Measurements from ENCODE around the gene AZU1. TPM values are rescaled to one million over a fixed set of nuclear protein-coding genes. Genes with fewer than 3 reads are reported as not detected.
"Not testable (repeated sequence)": the region's sequence is repeated elsewhere in the genome, so short reads cannot be mapped to it uniquely, and the experiment has no call there.

AZU1 gene
- total and polyA plus RNA-seq, 2 donors = 5.7 to 6.1 TPM

- Histone ChIP-seq H3K36me3 (ENCODE audit: control insufficient read depth in 2 of 2, insufficient read depth in 2 of 2, low read length in 1 of 2) (peaks cover 48 to 72% of the 10 kb centered on the region in 2 donors), H3K4me1 (ENCODE audit: control insufficient read depth in 2 of 2, insufficient read depth in 2 of 2, low read length in 2 of 2) (no peaks in the 10 kb centered on the region), H3K27me3 (ENCODE audit: control insufficient read depth in 2 of 2, insufficient read depth in 1 of 2, low read length in 1 of 2) (no peaks in the 10 kb centered on the region)
Measured at GRCh38 chr19:812049-812746, 15.4 kb upstream of the AZU1 start.

GRCh38 chr19:812747-813218, 14.9 kb upstream of the AZU1 start:
- Histone ChIP-seq H3K4me1 (ENCODE audit: control insufficient read depth in 2 of 2, insufficient read depth in 2 of 2, low read length in 2 of 2) (no peaks in the 10 kb centered on the region), H3K36me3 (ENCODE audit: control insufficient read depth in 2 of 2, insufficient read depth in 2 of 2, low read length in 1 of 2) (peaks cover 42 to 67% of the 10 kb centered on the region in 2 donors), H3K27ac (ENCODE audit: low read depth in 1 of 2, low read length in 1 of 2) (no peak overlapping the region), H3K4me3 (ENCODE audit: low read length in 2 of 2) (no peak overlapping the region), H3K9me3 (ENCODE audit: control insufficient read depth in 2 of 2, insufficient read depth in 1 of 2, low read length in 1 of 2) (peaks cover 3 to 5% of the 10 kb centered on the region in 2 donors), H3K27me3 (ENCODE audit: control insufficient read depth in 2 of 2, insufficient read depth in 1 of 2, low read length in 1 of 2) (no peaks in the 10 kb centered on the region)
- no peak for DNase-seq (ENCODE audit: low read depth in 6 of 9, low spot score in 9 of 9)
- 98% methylated on average over 72 of the region's 72 CpGs for WGBS

More at GRCh38 chr19:812049-812746, 15.4 kb upstream of the AZU1 start:
- no peak overlapping the region for H3K4me3 ChIP-seq (ENCODE audit: low read length in 2 of 2)
- WGBS = 96% methylated on average over 80 of the region's 80 CpGs
- no peak overlapping the region for H3K27ac ChIP-seq (ENCODE audit: low read depth in 1 of 2, low read length in 1 of 2)
- DNase-seq (ENCODE audit: low read depth in 6 of 9, low spot score in 9 of 9) = no peak
- H3K9me3 ChIP-seq (ENCODE audit: control insufficient read depth in 2 of 2, insufficient read depth in 1 of 2, low read length in 1 of 2) = peaks cover 3 to 5% of the 10 kb centered on the region in 2 donors

DNA sequence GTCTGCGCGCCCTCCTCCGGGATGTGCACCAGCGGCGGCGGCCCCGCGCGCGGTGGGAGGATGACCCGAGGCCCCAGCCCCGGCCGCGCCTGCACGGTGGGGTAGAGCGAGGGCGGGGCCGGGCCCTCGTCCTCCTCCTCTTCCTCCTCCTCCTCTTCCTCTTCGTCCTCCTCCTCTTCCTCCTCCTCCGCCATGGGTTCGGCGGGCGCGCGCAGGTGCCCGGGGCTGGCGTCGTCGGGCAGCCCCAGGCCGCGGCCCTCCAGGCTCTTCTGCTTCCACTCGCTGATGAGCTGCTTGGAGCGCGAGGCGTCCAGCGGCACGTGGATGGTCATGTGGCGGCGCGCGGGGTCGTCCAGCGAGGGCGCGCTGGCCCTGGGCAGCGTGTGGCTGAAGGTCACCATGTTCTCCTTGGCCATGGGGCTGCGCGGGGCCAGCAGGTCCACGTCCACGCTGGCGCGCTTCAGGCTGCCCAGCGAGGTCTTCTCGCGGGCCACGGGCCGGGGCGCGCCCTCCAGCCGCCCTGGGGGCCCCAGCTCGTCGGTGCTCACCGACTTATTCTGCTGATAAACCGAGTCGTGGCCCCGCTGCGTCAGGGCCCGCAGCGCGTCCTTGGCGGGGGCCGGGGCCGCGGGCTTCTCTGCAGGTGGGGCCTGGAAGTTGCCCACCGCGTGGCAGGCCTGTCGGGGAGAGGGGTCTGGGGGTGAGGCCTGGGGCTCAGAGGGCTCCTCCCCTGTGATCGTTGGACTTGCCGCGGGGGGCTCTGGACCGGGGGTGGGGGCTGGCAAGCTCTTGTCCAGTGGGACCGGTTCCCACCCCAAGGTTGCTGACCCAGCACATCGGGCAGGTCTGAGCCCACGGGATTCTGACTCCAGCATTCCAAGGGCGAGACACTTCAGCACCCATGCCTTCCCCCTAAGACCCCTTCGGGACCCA, 14.2 kb upstream of the AZU1 start:
- H3K4me3 ChIP-seq (ENCODE audit: low read length in 2 of 2) = no peak overlapping the region
- H3K27me3 ChIP-seq (ENCODE audit: control insufficient read depth in 2 of 2, insufficient read depth in 1 of 2, low read length in 1 of 2) = no peaks in the 10 kb centered on the region
- no peaks in the 10 kb centered on the region for H3K4me1 ChIP-seq (ENCODE audit: control insufficient read depth in 2 of 2, insufficient read depth in 2 of 2, low read length in 2 of 2)
- H3K9me3 ChIP-seq (ENCODE audit: control insufficient read depth in 2 of 2, insufficient read depth in 1 of 2, low read length in 1 of 2) = peaks cover 3 to 5% of the 10 kb centered on the region in 2 donors
- DNase-seq (ENCODE audit: low read depth in 6 of 9, low spot score in 9 of 9) = no peak
- peaks cover 35 to 60% of the 10 kb centered on the region in 2 donors for H3K36me3 ChIP-seq (ENCODE audit: control insufficient read depth in 2 of 2, insufficient read depth in 2 of 2, low read length in 1 of 2)
- H3K27ac ChIP-seq (ENCODE audit: low read depth in 1 of 2, low read length in 1 of 2) = no peak overlapping the region
- 98% methylated on average over 87 of the region's 87 CpGs for WGBS

- H3K9me3 ChIP-seq (ENCODE audit: control insufficient read depth in 2 of 2, insufficient read depth in 1 of 2, low read length in 1 of 2) = peaks cover 3 to 5% of the 10 kb centered on the region in 2 donors
- peaks cover 0 to under 1% of the 10 kb centered on the region in 2 donors for H3K27me3 ChIP-seq (ENCODE audit: control insufficient read depth in 2 of 2, insufficient read depth in 1 of 2, low read length in 1 of 2)
- H3K4me3 ChIP-seq (ENCODE audit: low read length in 2 of 2) = no peak overlapping the region
- no peak overlapping the region for H3K27ac ChIP-seq (ENCODE audit: low read depth in 1 of 2, low read length in 1 of 2)
- WGBS = 95% methylated on average over 49 of the region's 49 CpGs
- no peaks in the 10 kb centered on the region for H3K4me1 ChIP-seq (ENCODE audit: control insufficient read depth in 2 of 2, insufficient read depth in 2 of 2, low read length in 2 of 2)
- DNase-seq (ENCODE audit: low read depth in 6 of 9, low spot score in 9 of 9) = no peak
- peaks cover 27 to 50% of the 10 kb centered on the region in 2 donors for H3K36me3 ChIP-seq (ENCODE audit: control insufficient read depth in 2 of 2, insufficient read depth in 2 of 2, low read length in 1 of 2)
Measured at GRCh38 chr19:814152-815078, 13.2 kb upstream of the AZU1 start.

DNA sequence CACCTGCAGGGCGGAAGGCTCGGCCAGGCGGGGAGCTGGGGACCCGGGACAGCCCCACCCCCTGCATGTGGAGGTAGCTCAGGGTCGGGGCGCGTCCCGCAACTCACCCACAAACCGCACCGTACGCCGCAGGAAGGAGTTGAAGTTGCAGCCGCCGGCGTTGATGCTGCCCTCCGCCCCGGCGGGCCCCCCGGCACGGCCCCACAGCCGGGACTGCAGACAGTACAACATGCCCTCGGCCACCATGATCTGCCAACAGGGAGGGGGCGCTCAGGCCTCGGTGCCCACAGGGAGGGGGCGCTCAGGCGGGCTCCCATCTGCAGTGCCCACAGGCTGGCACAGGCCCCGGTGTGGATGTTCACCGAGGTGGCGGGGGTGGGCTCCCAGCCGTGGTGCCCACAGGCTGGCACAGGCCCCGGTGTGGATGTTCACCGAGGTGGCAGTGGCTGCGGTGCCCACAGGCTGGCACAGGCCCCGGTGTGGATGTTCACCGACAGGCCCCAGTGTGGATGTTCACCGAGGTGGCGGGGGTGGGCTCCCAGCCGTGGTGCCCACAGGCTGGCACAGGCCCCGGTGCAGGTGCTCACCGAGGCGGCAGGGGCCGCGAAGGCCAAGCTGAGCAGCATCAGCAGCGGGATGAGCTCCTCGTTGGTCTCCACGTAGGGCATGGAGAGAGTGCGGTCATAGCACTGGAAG, 12.4 kb upstream of the AZU1 start:
- Histone ChIP-seq H3K36me3 (ENCODE audit: control insufficient read depth in 2 of 2, insufficient read depth in 2 of 2, low read length in 1 of 2) (peaks cover 19 to 42% of the 10 kb centered on the region in 2 donors), H3K4me3 (ENCODE audit: low read length in 2 of 2) (no peak overlapping the region), H3K27me3 (ENCODE audit: control insufficient read depth in 2 of 2, insufficient read depth in 1 of 2, low read length in 1 of 2) (peaks cover 0 to 8% of the 10 kb centered on the region in 2 donors), H3K4me1 (ENCODE audit: control insufficient read depth in 2 of 2, insufficient read depth in 2 of 2, low read length in 2 of 2) (no peaks in the 10 kb centered on the region), H3K27ac (ENCODE audit: low read depth in 1 of 2, low read length in 1 of 2) (no peak overlapping the region), H3K9me3 (ENCODE audit: control insufficient read depth in 2 of 2, insufficient read depth in 1 of 2, low read length in 1 of 2) (peaks cover 3 to 5% of the 10 kb centered on the region in 2 donors)
- WGBS = 97% methylated on average over 47 of the region's 47 CpGs
- DNase-seq (ENCODE audit: low read depth in 6 of 9, low spot score in 9 of 9) = no peak

DNA sequence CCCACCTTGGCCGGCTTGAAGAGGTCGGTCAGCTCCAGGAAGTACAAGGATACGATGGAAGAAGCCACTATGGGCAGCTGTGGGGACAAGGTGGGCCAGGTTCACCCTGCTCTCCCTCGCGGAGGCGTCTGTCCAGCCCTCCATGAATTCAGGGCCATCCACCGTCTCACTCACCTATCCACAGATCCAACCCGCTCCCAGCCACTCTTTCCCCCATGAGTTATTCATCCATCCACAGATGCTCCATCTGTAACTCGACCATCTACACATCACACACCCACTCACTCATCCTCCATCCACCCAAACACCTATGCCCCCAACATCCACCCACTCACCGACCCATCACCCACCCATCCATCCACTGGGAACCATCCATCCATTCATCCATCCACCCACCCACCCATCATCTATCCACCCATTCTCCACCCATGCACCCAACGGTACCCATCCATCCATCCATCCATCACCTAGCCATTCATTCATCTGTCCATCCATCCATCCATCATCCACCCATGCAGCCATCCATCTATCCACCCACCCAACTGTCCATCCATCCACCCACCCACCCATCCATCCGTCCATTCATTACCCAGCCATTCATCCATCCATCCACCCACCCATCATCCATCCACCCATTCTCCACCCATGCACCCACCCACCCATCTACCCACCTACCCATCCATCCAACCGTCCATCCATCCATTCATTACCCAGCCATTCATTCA, 11.7 kb upstream of the AZU1 start:
- H3K4me1 ChIP-seq (ENCODE audit: control insufficient read depth in 2 of 2, insufficient read depth in 2 of 2, low read length in 2 of 2) = no peaks in the 10 kb centered on the region
- peaks cover 12 to 35% of the 10 kb centered on the region in 2 donors for H3K36me3 ChIP-seq (ENCODE audit: control insufficient read depth in 2 of 2, insufficient read depth in 2 of 2, low read length in 1 of 2)
- WGBS = 93% methylated on average over 13 of the region's 13 CpGs
- H3K27me3 ChIP-seq (ENCODE audit: control insufficient read depth in 2 of 2, insufficient read depth in 1 of 2, low read length in 1 of 2) = peaks cover 3 to 16% of the 10 kb centered on the region in 2 donors
- H3K9me3 ChIP-seq (ENCODE audit: control insufficient read depth in 2 of 2, insufficient read depth in 1 of 2, low read length in 1 of 2) = peaks cover 3 to 5% of the 10 kb centered on the region in 2 donors
- DNase-seq (ENCODE audit: low read depth in 6 of 9, low spot score in 9 of 9) = no peak
- no peak overlapping the region for H3K27ac ChIP-seq (ENCODE audit: low read depth in 1 of 2, low read length in 1 of 2)
- no peak overlapping the region for H3K4me3 ChIP-seq (ENCODE audit: low read length in 2 of 2)

GRCh38 chr19:816500-816857, 11.2 kb upstream of the AZU1 start:
- H3K27me3 ChIP-seq (ENCODE audit: control insufficient read depth in 2 of 2, insufficient read depth in 1 of 2, low read length in 1 of 2) = peaks cover 9 to 21% of the 10 kb centered on the region in 2 donors
- 92% methylated on average over 2 of the region's 2 CpGs for WGBS
- DNase-seq (ENCODE audit: low read depth in 6 of 9, low spot score in 9 of 9) = no peak
- H3K9me3 ChIP-seq (ENCODE audit: control insufficient read depth in 2 of 2, insufficient read depth in 1 of 2, low read length in 1 of 2) = peaks cover 2 to 4% of the 10 kb centered on the region in 2 donors
- H3K36me3 ChIP-seq (ENCODE audit: control insufficient read depth in 2 of 2, insufficient read depth in 2 of 2, low read length in 1 of 2) = peaks cover 7 to 30% of the 10 kb centered on the region in 2 donors
- no peak overlapping the region for H3K4me3 ChIP-seq (ENCODE audit: low read length in 2 of 2)
- no peak overlapping the region for H3K27ac ChIP-seq (ENCODE audit: low read depth in 1 of 2, low read length in 1 of 2)
- H3K4me1 ChIP-seq (ENCODE audit: control insufficient read depth in 2 of 2, insufficient read depth in 2 of 2, low read length in 2 of 2) = no peaks in the 10 kb centered on the region

GRCh38 chr19:820212-820611, 7.4 kb upstream of the AZU1 start:
- H3K27me3 ChIP-seq (ENCODE audit: control insufficient read depth in 2 of 2, insufficient read depth in 1 of 2, low read length in 1 of 2) = peaks cover 28 to 56% of the 10 kb centered on the region in 2 donors
- H3K4me3 ChIP-seq (ENCODE audit: low read length in 2 of 2); H3K36me3 ChIP-seq (ENCODE audit: control insufficient read depth in 2 of 2, insufficient read depth in 2 of 2, low read length in 1 of 2); H3K27ac ChIP-seq (ENCODE audit: low read depth in 1 of 2, low read length in 1 of 2); H3K9me3 ChIP-seq (ENCODE audit: control insufficient read depth in 2 of 2, insufficient read depth in 1 of 2, low read length in 1 of 2); H3K4me1 ChIP-seq (ENCODE audit: control insufficient read depth in 2 of 2, insufficient read depth in 2 of 2, low read length in 2 of 2); DNase-seq (ENCODE audit: low read depth in 6 of 9, low spot score in 9 of 9): not testable (repeated sequence)
- 87% methylated on average over 5 of the region's 5 CpGs for WGBS
